ENCODE data around the gene ABL2. TPM values are rescaled to one million over a fixed set of nuclear protein-coding genes. Genes with fewer than 3 reads are reported as not detected.

Gene ABL2
- total RNA-seq, 1 experiment from 2014 or later, result 27.9 TPM

GRCh38 chr1:179146911-179147310, 82.6 kb downstream of the ABL2 start:
- DNase-seq (ENCODE audit: low spot score), result no peak
- Histone ChIP-seq H3K9me3 (ENCODE audit: low read depth, low read length, poor library complexity, severe bottlenecking) (peaks cover 11% of the 10 kb centered on the region), H3K36me3 (ENCODE audit: insufficient read depth, low read length, poor library complexity, severe bottlenecking) (no peaks in the 10 kb centered on the region), H3K4me3 (ENCODE audit: low read depth, low read length, poor library complexity, severe bottlenecking) (no peak overlapping the region), H3K27me3 (replicated peaks; ENCODE audit: insufficient read depth, low read depth, low read length, poor library complexity) (no peaks in the 10 kb centered on the region), H3K4me1 (ENCODE audit: insufficient read depth, low read length, poor library complexity, severe bottlenecking) (peaks cover 23% of the 10 kb centered on the region), H3K27ac (ENCODE audit: low read depth, low read length, poor library complexity, severe bottlenecking) (no peak overlapping the region)
- intact Hi-C loops (cut with micrococcal nuclease; ENCODE audit: unreplicated experiment), result no loop called here
- BruUV-seq (replicated peaks), result no TSS peak
- POLR2A ChIA-PET (ENCODE audit: low non-redundant PET), result no interaction called here
- CTCF ChIA-PET, result no interaction called here
- TF ChIP-seq CTCF (conservative IDR thresholded peaks at IDR 0.05; ENCODE audit: low read depth, low read length) (no peak), EZH2 (IDR thresholded peaks at IDR 0.05; ENCODE audit: borderline replicate concordance, low read depth, low read length, poor library complexity, severe bottlenecking) (no peak)

GRCh38 chr1:179146476-179146875, 83.0 kb downstream of the ABL2 start:
- Histone ChIP-seq H3K4me1 (ENCODE audit: insufficient read depth, low read length, poor library complexity, severe bottlenecking) (peaks cover 27% of the 10 kb centered on the region), H3K36me3 (ENCODE audit: insufficient read depth, low read length, poor library complexity, severe bottlenecking) (no peaks in the 10 kb centered on the region), H3K27ac (ENCODE audit: low read depth, low read length, poor library complexity, severe bottlenecking) (no peak overlapping the region), H3K27me3 (replicated peaks; ENCODE audit: insufficient read depth, low read depth, low read length, poor library complexity) (no peaks in the 10 kb centered on the region), H3K9me3 (ENCODE audit: low read depth, low read length, poor library complexity, severe bottlenecking) (peaks cover 11% of the 10 kb centered on the region), H3K4me3 (ENCODE audit: low read depth, low read length, poor library complexity, severe bottlenecking) (no peak overlapping the region)
- no TSS peak for BruUV-seq (replicated peaks)
- POLR2A ChIA-PET (ENCODE audit: low non-redundant PET), result no interaction called here
- TF ChIP-seq EZH2 (IDR thresholded peaks at IDR 0.05; ENCODE audit: borderline replicate concordance, low read depth, low read length, poor library complexity, severe bottlenecking), result no peak
- CTCF ChIA-PET, result no interaction called here
- intact Hi-C loops (cut with micrococcal nuclease; ENCODE audit: unreplicated experiment), result no loop called here
- DNase-seq (ENCODE audit: low spot score), result peak; percentile 92

- BruUV-seq (replicated peaks), result no TSS peak
- H3K36me3 ChIP-seq (ENCODE audit: insufficient read depth, low read length, poor library complexity, severe bottlenecking), result no peaks in the 10 kb centered on the region
- TF ChIP-seq CTCF (conservative IDR thresholded peaks at IDR 0.05; ENCODE audit: low read depth, low read length) (no peak), EZH2 (IDR thresholded peaks at IDR 0.05; ENCODE audit: borderline replicate concordance, low read depth, low read length, poor library complexity, severe bottlenecking) (no peak)
- ChIA-PET POLR2A (ENCODE audit: low non-redundant PET) (no interaction called here), CTCF (no interaction called here)
- no peak overlapping the region for H3K4me3 ChIP-seq (ENCODE audit: low read depth, low read length, poor library complexity, severe bottlenecking)
- H3K9me3 ChIP-seq (ENCODE audit: low read depth, low read length, poor library complexity, severe bottlenecking), result peaks cover 11% of the 10 kb centered on the region
- peaks cover 31% of the 10 kb centered on the region for H3K4me1 ChIP-seq (ENCODE audit: insufficient read depth, low read length, poor library complexity, severe bottlenecking)
- H3K27ac ChIP-seq (ENCODE audit: low read depth, low read length, poor library complexity, severe bottlenecking), result no peak overlapping the region
- intact Hi-C loops (cut with micrococcal nuclease; ENCODE audit: unreplicated experiment), result no loop called here
- no peak for DNase-seq (ENCODE audit: low spot score)
- H3K27me3 ChIP-seq (replicated peaks; ENCODE audit: insufficient read depth, low read depth, low read length, poor library complexity), result no peaks in the 10 kb centered on the region
Observed at GRCh38 chr1:179145521-179145920, 84.0 kb downstream of the ABL2 start.

DNA sequence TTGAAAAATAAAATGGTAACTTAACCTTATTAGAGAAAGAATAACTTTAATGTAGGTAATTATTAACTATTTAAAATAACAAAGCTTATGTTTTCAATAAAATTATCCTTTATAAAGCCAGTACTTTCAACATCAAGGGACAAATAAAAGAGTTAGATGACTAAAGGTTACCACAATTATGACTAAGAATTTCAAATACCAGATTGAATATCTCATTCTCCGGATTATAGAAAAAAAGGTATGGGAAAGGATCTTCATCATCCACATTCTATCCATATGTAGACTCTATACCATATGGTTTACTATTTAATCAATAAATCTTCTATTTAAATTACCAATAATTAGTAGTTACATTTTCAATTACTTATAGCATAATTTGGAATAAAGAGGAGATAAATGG, 84.9 kb downstream of the ABL2 start:
- POLR2A ChIA-PET (ENCODE audit: low non-redundant PET), result no interaction called here
- DNase-seq (ENCODE audit: low spot score), result no peak
- Histone ChIP-seq H3K9me3 (ENCODE audit: low read depth, low read length, poor library complexity, severe bottlenecking) (peaks cover 9% of the 10 kb centered on the region), H3K4me3 (ENCODE audit: low read depth, low read length, poor library complexity, severe bottlenecking) (no peak overlapping the region), H3K4me1 (ENCODE audit: insufficient read depth, low read length, poor library complexity, severe bottlenecking) (peaks cover 31% of the 10 kb centered on the region), H3K36me3 (ENCODE audit: insufficient read depth, low read length, poor library complexity, severe bottlenecking) (no peaks in the 10 kb centered on the region), H3K27ac (ENCODE audit: low read depth, low read length, poor library complexity, severe bottlenecking) (no peak overlapping the region), H3K27me3 (replicated peaks; ENCODE audit: insufficient read depth, low read depth, low read length, poor library complexity) (no peaks in the 10 kb centered on the region)
- TF ChIP-seq CTCF (conservative IDR thresholded peaks at IDR 0.05; ENCODE audit: low read depth, low read length), result no peak
- no peak for TF ChIP-seq EZH2 (IDR thresholded peaks at IDR 0.05; ENCODE audit: borderline replicate concordance, low read depth, low read length, poor library complexity, severe bottlenecking)
- CTCF ChIA-PET, result no interaction called here
- intact Hi-C loops (cut with micrococcal nuclease; ENCODE audit: unreplicated experiment), result no loop called here
- no TSS peak for BruUV-seq (replicated peaks)

Data from A673 (cell line).